ENCODE data around the gene ADAM17.
"Not testable (repeated sequence)": the region's sequence is repeated elsewhere in the genome, so short reads cannot be mapped to it uniquely, and the experiment has no call there.

Gene ADAM17

GRCh38 chr2:9565436-9566153 lies 10.0 kb upstream of the ADAM17 start:
- DNase-seq (ENCODE audit: low read depth in 2 of 2) = no peak

- DNase-seq (ENCODE audit: low read depth in 2 of 2) = no peak
These were observed 5.0 kb upstream of the ADAM17 start for GRCh38 chr2:9560628-9561027.

DNA sequence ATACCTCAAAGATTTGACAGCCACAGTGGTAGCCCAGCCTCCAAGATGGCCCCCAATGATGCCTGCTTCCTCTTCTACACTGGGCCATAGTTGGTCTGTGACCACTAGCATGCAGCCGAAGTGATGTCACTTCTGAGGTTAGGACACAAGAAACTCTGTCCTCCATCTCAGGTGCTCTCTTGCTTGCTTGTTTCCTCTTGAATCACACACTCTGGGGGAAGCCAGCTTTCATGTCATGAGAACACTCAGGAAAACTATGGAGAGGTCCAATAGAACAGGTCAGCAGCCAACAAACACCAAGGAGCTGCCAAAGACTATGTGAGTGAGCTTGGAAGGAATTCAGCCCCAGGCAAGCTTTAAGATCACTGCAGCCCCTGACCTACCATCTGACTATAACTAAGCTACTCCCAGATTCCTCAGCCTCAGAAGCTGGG lies 3.3 kb upstream of the ADAM17 start:
- no peak for DNase-seq (ENCODE audit: low read depth in 2 of 2)

GRCh38 chr2:9556121-9556743 lies 602 bp upstream of the ADAM17 start:
- no peak for DNase-seq (ENCODE audit: low read depth in 2 of 2)

DNA sequence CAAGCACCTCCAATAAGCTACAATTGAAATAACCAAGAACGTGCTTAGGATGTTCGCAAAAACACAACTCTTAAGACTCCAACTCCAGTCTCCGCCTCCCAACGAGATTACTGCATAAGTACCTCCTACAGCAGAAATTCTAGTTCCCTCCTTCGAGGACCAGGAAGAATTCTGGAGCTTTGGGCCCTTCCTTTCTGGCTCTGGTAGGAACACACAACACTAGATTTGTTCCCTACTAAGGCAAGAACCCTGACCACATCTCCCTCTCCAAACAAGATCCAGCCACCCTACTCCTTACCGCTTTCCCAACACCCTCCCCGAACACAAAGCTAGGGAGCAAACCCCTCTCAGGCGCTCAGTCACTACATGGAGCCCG lies 721 bp downstream of the ADAM17 start:
- peak in 1 of 2 donors; percentile 14 for DNase-seq (ENCODE audit: low read depth in 2 of 2)

DNA sequence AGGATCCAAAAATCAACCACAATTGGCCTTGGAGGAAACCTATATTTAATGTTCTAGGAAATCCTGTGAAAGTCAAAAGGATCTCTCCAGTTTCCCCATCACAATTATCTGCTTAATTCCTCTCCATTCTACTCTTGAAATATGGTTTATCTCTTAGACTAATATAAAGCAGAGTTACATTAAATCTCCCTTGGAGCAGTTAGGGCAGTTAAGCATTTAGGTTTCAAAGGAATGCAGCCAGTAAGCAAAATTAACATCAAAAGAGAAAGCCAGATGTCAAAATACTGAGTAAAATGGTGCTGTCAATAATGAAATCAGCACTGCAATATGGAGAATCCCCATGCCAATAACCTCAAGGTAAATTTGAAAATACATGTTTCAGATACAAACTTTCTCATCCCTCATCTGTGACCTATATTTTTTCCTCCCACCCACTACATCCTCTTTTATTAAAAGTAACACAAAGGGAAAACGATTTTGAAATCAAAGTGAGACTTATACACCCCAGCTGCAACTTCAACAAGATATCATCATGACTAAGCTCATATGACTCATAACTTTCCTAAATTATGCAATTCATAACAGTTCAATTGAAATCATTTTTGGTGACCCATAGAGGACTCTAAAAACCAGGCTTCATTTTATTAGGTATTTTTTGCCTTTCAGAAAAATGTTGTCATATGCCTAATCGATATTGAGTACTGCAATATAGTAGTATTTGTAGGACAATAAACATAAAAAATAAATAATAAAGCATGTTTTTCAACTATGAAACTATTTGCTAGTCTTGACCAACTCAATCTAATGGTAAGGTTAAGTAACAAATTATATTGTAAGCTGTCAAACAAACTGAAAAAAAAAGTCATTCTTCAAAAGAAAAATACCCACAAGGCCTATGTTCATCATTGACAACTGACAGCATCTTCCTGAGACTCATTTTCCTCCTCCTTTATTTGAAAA lies 3.1 kb downstream of the ADAM17 start:
- DNase-seq (ENCODE audit: low read depth in 2 of 2) = no peak

DNA sequence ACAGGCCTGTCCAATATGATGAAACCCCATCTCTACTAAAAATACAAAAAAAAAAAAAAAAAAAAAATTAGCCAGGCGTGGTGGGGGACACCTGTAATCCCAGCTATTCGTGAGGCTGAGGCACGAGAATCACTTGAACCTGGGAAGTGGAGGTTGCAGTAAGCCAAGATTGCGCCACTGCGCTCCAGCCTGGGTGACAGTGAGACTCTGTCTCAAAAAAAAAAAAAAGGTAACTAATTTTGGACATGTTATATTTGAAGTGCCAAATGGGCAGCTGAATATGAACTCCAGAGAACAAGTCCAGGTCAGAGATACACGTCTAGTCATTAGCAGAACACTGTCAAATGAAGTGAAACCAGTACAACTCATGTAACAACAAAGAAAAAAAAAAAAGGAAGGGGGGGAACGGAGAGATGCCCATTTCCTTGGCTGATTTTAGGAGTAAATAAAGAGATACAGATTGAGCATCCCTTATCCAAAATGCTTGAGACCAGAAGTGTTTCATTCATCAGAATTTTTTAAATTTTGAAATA lies 4.7 kb downstream of the ADAM17 start:
- DNase-seq (ENCODE audit: low read depth in 2 of 2) = not testable (repeated sequence)

- DNase-seq (ENCODE audit: low read depth in 2 of 2) = no peak
These were observed 6.2 kb downstream of the ADAM17 start for GRCh38 chr2:9549420-9549819.

- DNase-seq (ENCODE audit: low read depth in 2 of 2) = no peak
These were observed 7.1 kb downstream of the ADAM17 start for GRCh38 chr2:9548506-9548905.

DNA sequence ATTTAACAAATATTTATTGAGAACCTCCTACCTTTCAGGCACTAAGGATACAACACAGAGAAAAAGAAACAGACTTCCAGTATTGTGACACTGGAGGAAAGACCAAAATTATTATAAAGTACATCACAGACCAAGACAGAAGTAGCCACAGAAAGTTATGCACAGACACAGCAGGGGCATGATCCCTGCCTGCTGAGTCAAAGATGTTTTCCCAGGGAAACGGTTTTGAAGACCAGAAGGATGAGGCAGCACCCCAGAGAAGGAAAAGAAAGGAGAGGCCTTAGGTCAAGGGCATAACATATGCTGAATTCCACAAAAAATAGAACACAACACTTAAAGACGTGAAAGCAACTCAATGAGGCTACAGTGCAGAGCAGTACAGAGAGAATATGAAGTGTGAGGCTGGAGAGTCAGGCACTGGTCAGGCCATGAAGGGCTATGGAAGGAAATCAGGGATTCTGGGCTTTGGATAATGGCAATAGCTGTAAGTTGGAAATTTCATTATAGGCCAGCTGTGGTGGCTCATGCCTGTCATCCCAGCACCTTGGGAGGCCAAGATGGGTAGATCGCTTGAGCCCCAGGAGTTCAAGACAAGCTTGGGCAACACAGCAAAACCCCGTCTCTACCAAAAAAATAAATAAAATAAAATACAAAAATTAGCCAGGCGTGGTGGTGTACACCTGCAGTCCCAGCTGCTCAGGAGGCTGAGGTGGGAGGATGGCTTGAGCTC lies 8.2 kb downstream of the ADAM17 start:
- no peak for DNase-seq (ENCODE audit: low read depth in 2 of 2)

DNA sequence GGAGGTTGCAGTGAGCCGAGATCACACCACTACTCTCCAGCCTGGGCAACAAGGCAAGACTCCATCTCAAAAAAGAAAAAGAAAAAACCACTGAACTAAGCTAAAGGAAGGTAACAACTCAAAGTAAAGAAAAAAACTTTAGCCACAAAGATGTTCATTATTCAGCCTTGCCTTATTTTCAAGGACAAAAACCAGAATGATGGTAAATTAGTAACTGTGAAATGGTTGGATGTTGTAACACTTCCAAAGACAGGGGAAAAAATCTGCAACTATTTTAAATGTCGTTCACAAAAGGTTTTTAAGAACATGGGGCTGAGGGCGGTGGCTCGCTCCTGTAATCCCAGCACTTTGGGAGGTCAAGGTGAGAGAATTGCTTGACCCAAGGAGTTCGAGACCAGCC lies 10.1 kb downstream of the ADAM17 start:
- DNase-seq (ENCODE audit: low read depth in 2 of 2) = no peak

GRCh38 chr2:9543557-9543956 lies 12.1 kb downstream of the ADAM17 start:
- DNase-seq (ENCODE audit: low read depth in 2 of 2) = no peak

GRCh38 chr2:9539531-9539930 lies 16.1 kb downstream of the ADAM17 start:
- DNase-seq (ENCODE audit: low read depth in 2 of 2) = no peak

GRCh38 chr2:9538000-9538507 lies 17.6 kb downstream of the ADAM17 start:
- no peak for DNase-seq (ENCODE audit: low read depth in 2 of 2)

GRCh38 chr2:9536504-9536903 lies 19.1 kb downstream of the ADAM17 start:
- no peak for DNase-seq (ENCODE audit: low read depth in 2 of 2)

- DNase-seq (ENCODE audit: low read depth in 2 of 2) = no peak
These were observed 20.5 kb downstream of the ADAM17 start for GRCh38 chr2:9535177-9535576.

GRCh38 chr2:9533663-9534062 lies 22.0 kb downstream of the ADAM17 start:
- no peak for DNase-seq (ENCODE audit: low read depth in 2 of 2)

DNA sequence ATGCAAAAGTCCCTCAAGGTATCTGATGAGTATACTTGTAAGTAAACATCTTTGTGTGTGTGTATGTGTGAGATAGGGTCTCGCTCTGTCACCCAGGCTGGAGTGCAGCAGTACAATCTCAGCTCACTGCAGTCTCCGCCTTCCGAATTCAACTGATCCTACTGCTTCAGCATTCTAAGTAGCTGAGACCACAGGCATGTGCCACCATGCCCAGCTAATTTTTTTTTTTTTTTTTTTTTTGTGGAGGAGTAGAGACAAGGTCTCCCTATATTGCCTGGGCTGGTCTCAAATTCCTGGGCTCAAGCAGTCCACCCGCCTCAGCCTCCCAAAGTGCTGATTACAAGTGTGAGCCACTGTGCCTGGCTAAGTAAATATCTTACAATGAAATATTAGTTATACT lies 23.2 kb downstream of the ADAM17 start:
- no peak for DNase-seq (ENCODE audit: low read depth in 2 of 2)

DNA sequence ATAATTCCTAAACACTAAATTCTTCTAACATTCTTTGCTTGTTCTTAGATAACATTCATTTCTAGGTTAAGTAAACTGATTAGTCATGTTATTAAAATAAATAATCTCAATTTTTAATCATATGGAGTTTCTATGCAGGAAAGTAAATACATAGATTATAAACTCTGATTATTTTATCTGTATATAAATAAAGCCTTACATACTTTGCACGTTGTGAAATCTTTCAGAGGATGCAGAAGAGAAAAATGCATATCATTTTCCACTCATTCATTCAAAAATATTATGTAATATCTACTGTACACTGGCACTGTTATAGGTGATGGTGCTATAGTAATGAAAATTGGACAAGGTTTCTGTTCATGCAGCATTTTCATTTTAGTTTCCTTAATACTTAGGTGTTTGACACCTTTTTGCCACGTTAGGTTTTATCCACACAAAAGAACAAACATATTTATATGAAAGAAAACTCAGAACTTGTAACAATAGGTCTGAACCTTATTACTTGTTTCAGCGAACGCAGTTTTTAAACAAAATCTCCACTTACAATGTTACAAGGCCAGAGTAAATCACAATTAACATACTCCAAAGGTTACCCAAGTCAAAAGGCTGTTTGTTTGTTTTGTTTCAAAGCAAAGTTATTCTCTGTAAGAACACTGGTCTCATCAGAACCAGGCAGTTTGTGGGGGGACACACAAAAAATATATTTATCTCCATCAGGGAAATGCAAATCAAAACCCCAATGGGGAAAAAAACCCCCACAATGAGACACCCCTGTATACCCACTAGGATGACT lies 27.4 kb downstream of the ADAM17 start:
- no peak for DNase-seq (ENCODE audit: low read depth in 2 of 2)

DNA sequence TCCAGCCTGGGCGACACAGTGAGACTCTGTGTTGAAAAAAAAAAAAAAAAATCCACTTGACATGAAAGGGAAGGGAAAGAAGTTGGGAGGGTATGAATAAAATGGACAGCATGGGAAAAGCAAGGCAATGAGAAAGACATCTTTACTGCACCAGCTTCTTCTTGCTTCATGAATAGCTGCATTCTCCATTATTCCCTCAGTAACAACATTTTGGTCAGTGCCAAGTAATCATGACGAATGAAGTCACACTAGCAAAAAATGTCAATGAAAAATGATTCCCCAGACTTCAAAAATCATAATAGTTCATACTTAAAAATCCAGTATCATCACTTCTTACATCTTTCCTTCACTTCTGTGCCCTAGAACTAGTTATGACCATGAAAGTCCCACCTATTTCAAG lies 30.4 kb downstream of the ADAM17 start:
- no peak for DNase-seq (ENCODE audit: low read depth in 2 of 2)

DNA sequence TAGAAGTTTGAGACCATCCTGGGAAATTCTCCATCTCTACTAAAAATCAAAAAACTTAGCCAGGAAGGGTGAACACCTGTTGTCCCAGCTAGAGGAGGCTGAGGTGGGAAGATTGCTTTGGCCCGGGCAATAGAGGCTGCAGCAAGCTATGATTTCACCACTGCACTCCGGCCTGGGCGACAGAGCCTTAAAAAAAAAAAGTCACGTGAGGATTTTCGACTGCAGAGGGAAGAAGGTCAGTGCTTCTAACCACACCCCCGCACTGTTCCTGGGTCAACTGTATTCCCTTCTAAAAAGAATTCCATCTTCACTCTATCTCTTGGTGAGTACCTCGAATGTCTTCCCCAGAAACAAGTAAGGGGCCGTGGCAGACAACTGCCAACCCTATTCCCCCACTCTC lies 31.3 kb downstream of the ADAM17 start:
- no peak for DNase-seq (ENCODE audit: low read depth in 2 of 2)

All from stimulated activated CD4-positive, alpha-beta T cell treated with anti-CD3 and anti-CD28 coated beads, Interleukin-1b, Interleukin-23, amount 100 ng/mL, for 4 hours (primary cell).